ENCODE data around the gene MAP3K9. TPM values are rescaled to one million over a fixed set of nuclear protein-coding genes. Genes with fewer than 3 reads are reported as not detected.

Gene MAP3K9
- total and polyA plus RNA-seq, 4 donors = 2.3 to 14.0 (median 4.3) TPM

DNA sequence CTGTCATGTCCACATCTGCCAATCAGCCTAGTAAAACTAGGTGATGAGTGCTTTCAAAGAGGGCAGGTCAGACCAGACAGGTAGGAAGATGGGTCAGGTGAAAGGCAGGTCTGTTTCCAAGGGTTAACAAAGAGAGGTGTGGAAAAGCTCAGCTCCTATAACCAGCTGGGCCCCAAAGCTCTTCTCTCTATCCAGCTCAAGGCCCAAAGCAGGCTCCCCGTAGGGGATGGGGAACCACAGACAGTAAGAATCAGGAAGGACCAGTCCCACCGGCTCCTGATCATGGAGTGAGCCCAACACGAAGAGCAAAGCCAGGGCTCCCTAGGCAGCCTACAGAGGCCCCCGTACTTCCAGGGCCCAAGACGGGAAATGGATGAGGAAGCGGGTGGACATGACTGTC is 84.4 kb downstream of the MAP3K9 start:
- DNase-seq (no peak), ATAC-seq (ENCODE audit: insufficient read depth, low FRiP score) (no peak)
- Histone ChIP-seq H3K4me3 (no peak overlapping the region), H3K27ac (ENCODE audit: low read depth in 1 of 2, low read length in 1 of 2) (no peak overlapping the region), H3K36me3 (ENCODE audit: control insufficient read depth in 4 of 4, insufficient read depth in 4 of 4, low read length in 4 of 4) (peaks cover 0 to 2% (median 0%) of the 10 kb centered on the region in 4 donors), H3K27me3 (ENCODE audit: control insufficient read depth in 3 of 3, insufficient read depth in 3 of 3, low read length in 2 of 3) (no peaks in the 10 kb centered on the region), H3K4me1 (ENCODE audit: control insufficient read depth in 5 of 5, insufficient read depth in 5 of 5, low read length in 5 of 5) (peaks cover 0 to 8% (median 0%) of the 10 kb centered on the region in 5 donors), H3K9me3 (ENCODE audit: control insufficient read depth in 4 of 4, insufficient read depth in 3 of 4, low read length in 3 of 4) (no peaks in the 10 kb centered on the region), H3K9ac (ENCODE audit: insufficient read depth in 1 of 2, low read length in 2 of 2) (no peak overlapping the region)
- 83% methylated on average over 6 of the region's 6 CpGs for WGBS, 2 donors
- TF ChIP-seq, protein P1, sequence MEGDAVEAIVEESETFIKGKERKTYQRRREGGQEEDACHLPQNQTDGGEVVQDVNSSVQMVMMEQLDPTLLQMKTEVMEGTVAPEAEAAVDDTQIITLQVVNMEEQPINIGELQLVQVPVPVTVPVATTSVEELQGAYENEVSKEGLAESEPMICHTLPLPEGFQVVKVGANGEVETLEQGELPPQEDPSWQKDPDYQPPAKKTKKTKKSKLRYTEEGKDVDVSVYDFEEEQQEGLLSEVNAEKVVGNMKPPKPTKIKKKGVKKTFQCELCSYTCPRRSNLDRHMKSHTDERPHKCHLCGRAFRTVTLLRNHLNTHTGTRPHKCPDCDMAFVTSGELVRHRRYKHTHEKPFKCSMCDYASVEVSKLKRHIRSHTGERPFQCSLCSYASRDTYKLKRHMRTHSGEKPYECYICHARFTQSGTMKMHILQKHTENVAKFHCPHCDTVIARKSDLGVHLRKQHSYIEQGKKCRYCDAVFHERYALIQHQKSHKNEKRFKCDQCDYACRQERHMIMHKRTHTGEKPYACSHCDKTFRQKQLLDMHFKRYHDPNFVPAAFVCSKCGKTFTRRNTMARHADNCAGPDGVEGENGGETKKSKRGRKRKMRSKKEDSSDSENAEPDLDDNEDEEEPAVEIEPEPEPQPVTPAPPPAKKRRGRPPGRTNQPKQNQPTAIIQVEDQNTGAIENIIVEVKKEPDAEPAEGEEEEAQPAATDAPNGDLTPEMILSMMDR (IDR thresholded peaks at IDR 0.05; ENCODE audit: control extremely low read depth, extremely low read depth) = no peak

DNA sequence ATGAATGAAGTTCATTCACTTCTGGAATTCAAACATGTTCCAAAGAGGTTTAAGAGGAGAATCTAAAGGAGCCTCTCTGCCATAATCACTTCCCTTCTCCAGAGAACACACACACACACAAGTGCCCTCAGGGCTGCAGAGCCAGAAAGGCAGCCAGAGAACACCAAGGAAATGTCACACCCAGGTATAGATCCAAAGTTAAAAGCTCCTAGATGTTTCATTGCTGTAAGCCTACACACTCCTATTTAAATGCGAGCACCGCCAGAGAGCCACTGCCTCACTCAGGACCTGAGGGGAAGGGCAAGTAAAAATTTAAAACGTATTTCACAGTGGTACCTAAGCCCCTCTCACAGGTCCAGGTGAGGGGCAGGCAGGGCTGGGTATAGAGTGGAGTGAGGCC is 85.2 kb downstream of the MAP3K9 start:
- TF ChIP-seq, protein P1 (IDR thresholded peaks at IDR 0.05; ENCODE audit: control extremely low read depth, extremely low read depth) = no peak

GRCh38 chr14:70723276-70723675 is 86.0 kb downstream of the MAP3K9 start:
- TF ChIP-seq, protein P1 (IDR thresholded peaks at IDR 0.05; ENCODE audit: control extremely low read depth, extremely low read depth) = no peak
- no peak for ATAC-seq (ENCODE audit: insufficient read depth, low FRiP score)
- Histone ChIP-seq H3K27me3 (ENCODE audit: control insufficient read depth in 3 of 3, insufficient read depth in 3 of 3, low read length in 2 of 3) (no peaks in the 10 kb centered on the region), H3K36me3 (ENCODE audit: control insufficient read depth in 4 of 4, insufficient read depth in 4 of 4, low read length in 4 of 4) (no peaks in the 10 kb centered on the region), H3K9me3 (ENCODE audit: control insufficient read depth in 4 of 4, insufficient read depth in 3 of 4, low read length in 3 of 4) (no peaks in the 10 kb centered on the region), H3K4me1 (ENCODE audit: control insufficient read depth in 5 of 5, insufficient read depth in 5 of 5, low read length in 5 of 5) (peaks cover 0 to 14% (median 0%) of the 10 kb centered on the region in 5 donors), H3K4me3 (no peak overlapping the region), H3K27ac (ENCODE audit: low read depth in 1 of 2, low read length in 1 of 2) (no peak overlapping the region), H3K9ac (ENCODE audit: insufficient read depth in 1 of 2, low read length in 2 of 2) (no peak overlapping the region)
- DNase-seq = no peak
- 81 to 87% methylated on average over 5 of the region's 5 CpGs for WGBS, 2 donors

More for the DNA sequence above, 85.2 kb downstream of the MAP3K9 start:
- DNase-seq (peak; percentile 15 to 45 (median 32)), ATAC-seq (ENCODE audit: insufficient read depth, low FRiP score) (no peak)
- Histone ChIP-seq H3K4me3 (no peak overlapping the region), H3K36me3 (ENCODE audit: control insufficient read depth in 4 of 4, insufficient read depth in 4 of 4, low read length in 4 of 4) (peaks cover 0 to 2% (median 0%) of the 10 kb centered on the region in 4 donors), H3K9ac (ENCODE audit: insufficient read depth in 1 of 2, low read length in 2 of 2) (no peak overlapping the region), H3K4me1 (ENCODE audit: control insufficient read depth in 5 of 5, insufficient read depth in 5 of 5, low read length in 5 of 5) (peaks cover 0 to 8% (median 0%) of the 10 kb centered on the region in 5 donors), H3K27ac (ENCODE audit: low read depth in 1 of 2, low read length in 1 of 2) (no peak overlapping the region), H3K9me3 (ENCODE audit: control insufficient read depth in 4 of 4, insufficient read depth in 3 of 4, low read length in 3 of 4) (no peaks in the 10 kb centered on the region), H3K27me3 (ENCODE audit: control insufficient read depth in 3 of 3, insufficient read depth in 3 of 3, low read length in 2 of 3) (no peaks in the 10 kb centered on the region)
- WGBS, 2 donors = 63 to 85% methylated on average over 3 of the region's 3 CpGs

DNA sequence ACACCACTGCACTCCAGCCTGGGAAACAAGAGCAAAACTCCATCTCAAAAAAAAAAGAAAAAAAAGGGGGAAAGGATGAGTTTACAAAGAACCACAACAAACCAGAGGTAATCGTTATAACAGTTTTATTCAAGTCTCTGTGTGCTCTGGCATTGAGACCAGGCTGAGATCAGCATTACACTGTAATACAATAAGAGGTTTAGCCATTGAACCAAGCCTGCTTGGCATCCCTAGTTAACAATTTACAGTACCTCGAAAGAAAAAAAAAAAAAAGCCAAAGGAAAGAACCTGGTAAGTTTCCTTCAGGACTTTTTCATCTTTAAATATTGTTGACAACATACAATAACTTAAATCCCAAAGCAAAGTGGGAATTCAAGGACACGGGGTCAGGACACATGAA is 86.9 kb downstream of the MAP3K9 start:
- H3K4me3 ChIP-seq = no peak overlapping the region
- H3K27me3 ChIP-seq (ENCODE audit: control insufficient read depth in 3 of 3, insufficient read depth in 3 of 3, low read length in 2 of 3) = no peaks in the 10 kb centered on the region
- WGBS, 2 donors = 69 to 84% methylated on average over 3 of the region's 3 CpGs
- no peak overlapping the region for H3K27ac ChIP-seq (ENCODE audit: low read depth in 1 of 2, low read length in 1 of 2)
- H3K9ac ChIP-seq (ENCODE audit: insufficient read depth in 1 of 2, low read length in 2 of 2) = no peak overlapping the region
- H3K4me1 ChIP-seq (ENCODE audit: control insufficient read depth in 5 of 5, insufficient read depth in 5 of 5, low read length in 5 of 5) = peaks cover 0 to 14% (median 0%) of the 10 kb centered on the region in 5 donors
- no peaks in the 10 kb centered on the region for H3K36me3 ChIP-seq (ENCODE audit: control insufficient read depth in 4 of 4, insufficient read depth in 4 of 4, low read length in 4 of 4)
- DNase-seq = no peak
- H3K9me3 ChIP-seq (ENCODE audit: control insufficient read depth in 4 of 4, insufficient read depth in 3 of 4, low read length in 3 of 4) = no peaks in the 10 kb centered on the region
- TF ChIP-seq, protein P1 (IDR thresholded peaks at IDR 0.05; ENCODE audit: control extremely low read depth, extremely low read depth) = no peak
- ATAC-seq (ENCODE audit: insufficient read depth, low FRiP score) = no peak

Measured in lung (tissue), 12 donors.